ENCODE measurements around the gene MYO7B. TPM values are rescaled to one million over a fixed set of nuclear protein-coding genes. Genes with fewer than 3 reads are reported as not detected.

Gene MYO7B
- total RNA-seq, 4 donors from 2014 or later, result 0.30 to 0.78 TPM; not detected in 2

DNA sequence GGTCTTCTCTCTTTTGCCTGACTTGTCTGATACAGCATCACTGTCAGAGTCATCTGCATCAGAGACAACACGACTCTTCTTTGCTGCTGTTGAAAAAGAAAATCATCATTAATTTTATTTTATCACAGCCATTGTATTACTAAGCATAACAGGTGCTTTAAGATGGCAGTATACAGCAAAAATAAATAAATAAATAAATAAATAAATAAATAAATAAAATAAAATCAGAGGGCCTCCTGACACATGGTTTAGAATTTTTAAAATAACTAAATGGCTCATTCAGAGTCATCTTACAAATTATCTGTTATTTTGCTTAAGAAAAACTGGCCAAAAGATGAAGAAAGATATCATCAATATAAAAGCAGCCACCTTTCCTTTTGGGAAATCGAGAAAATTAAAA lies 32.0 kb upstream of the MYO7B start:
- Histone ChIP-seq H3K36me3 (peaks cover 0 to 57% (median 14%) of the 10 kb centered on the region in 3 donors), H3K4me1 (peaks cover 0 to 14% (median 6%) of the 10 kb centered on the region in 4 donors), H3K27ac (no peak overlapping the region), H3K9me3 (no peaks in the 10 kb centered on the region), H3K27me3 (no peaks in the 10 kb centered on the region), H3K4me3 (no peak overlapping the region)
- TF ChIP-seq, protein P1, sequence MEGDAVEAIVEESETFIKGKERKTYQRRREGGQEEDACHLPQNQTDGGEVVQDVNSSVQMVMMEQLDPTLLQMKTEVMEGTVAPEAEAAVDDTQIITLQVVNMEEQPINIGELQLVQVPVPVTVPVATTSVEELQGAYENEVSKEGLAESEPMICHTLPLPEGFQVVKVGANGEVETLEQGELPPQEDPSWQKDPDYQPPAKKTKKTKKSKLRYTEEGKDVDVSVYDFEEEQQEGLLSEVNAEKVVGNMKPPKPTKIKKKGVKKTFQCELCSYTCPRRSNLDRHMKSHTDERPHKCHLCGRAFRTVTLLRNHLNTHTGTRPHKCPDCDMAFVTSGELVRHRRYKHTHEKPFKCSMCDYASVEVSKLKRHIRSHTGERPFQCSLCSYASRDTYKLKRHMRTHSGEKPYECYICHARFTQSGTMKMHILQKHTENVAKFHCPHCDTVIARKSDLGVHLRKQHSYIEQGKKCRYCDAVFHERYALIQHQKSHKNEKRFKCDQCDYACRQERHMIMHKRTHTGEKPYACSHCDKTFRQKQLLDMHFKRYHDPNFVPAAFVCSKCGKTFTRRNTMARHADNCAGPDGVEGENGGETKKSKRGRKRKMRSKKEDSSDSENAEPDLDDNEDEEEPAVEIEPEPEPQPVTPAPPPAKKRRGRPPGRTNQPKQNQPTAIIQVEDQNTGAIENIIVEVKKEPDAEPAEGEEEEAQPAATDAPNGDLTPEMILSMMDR (IDR thresholded peaks at IDR 0.05), result no peak
- TF ChIP-seq EP300 (IDR thresholded peaks at IDR 0.05), result no peak
- no peak for TF ChIP-seq POLR2A (IDR thresholded peaks at IDR 0.05)
- 93 to 96% methylated on average over 2 of the region's 2 CpGs for WGBS, 2 donors
- DNase-seq (ENCODE audit: low spot score in 2 of 2), result no peak

GRCh38 chr2:127504552-127505430 lies 30.7 kb upstream of the MYO7B start:
- no peak overlapping the region for H3K4me3 ChIP-seq
- peaks cover 0 to 44% (median 14%) of the 10 kb centered on the region in 3 donors for H3K36me3 ChIP-seq
- DNase-seq (ENCODE audit: low spot score in 2 of 2), result no peak
- no peaks in the 10 kb centered on the region for H3K27me3 ChIP-seq
- no peak overlapping the region for H3K27ac ChIP-seq
- 83 to 85% methylated on average over 11 of the region's 11 CpGs for WGBS, 2 donors
- no peaks in the 10 kb centered on the region for H3K9me3 ChIP-seq
- TF ChIP-seq POLR2A (IDR thresholded peaks at IDR 0.05) (no peak), EP300 (IDR thresholded peaks at IDR 0.05) (no peak)
- TF ChIP-seq, protein P1 (IDR thresholded peaks at IDR 0.05), result no peak
- peaks cover 0 to 23% (median 15%) of the 10 kb centered on the region in 4 donors for H3K4me1 ChIP-seq

DNA sequence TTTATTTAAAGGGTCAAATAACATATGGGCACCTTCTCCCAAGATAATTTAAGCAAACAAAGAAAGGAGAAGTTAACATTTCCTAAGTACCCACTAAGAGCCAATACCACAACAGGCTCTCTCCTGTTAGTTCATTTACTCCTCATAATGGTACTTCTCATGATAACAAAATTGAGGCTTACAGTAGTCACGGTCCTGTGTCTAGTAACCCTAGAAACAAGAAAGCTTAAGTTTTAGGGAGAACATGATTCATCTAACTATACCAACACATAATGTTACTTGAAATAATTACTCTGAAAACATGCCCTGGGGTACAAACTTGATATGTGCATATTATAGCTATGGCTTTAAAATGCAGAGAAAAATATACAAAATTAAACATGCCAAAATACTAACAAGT lies 29.0 kb upstream of the MYO7B start:
- H3K27ac ChIP-seq, result no peak overlapping the region
- no peak overlapping the region for H3K4me3 ChIP-seq
- no peaks in the 10 kb centered on the region for H3K27me3 ChIP-seq
- H3K9me3 ChIP-seq, result no peaks in the 10 kb centered on the region
- TF ChIP-seq EP300 (IDR thresholded peaks at IDR 0.05), result no peak
- no peak for TF ChIP-seq POLR2A (IDR thresholded peaks at IDR 0.05)
- TF ChIP-seq, protein P1 (IDR thresholded peaks at IDR 0.05), result no peak
- H3K4me1 ChIP-seq, result peaks cover 0 to 23% (median 15%) of the 10 kb centered on the region in 4 donors
- 68 to 71% methylated on average over 1 of the region's 1 CpG for WGBS, 2 donors
- H3K36me3 ChIP-seq, result peaks cover 0 to 32% (median 14%) of the 10 kb centered on the region in 3 donors
- no peak for DNase-seq (ENCODE audit: low spot score in 2 of 2)

GRCh38 chr2:127508023-127508630 lies 27.4 kb upstream of the MYO7B start:
- H3K4me3 ChIP-seq, result no peak overlapping the region
- peaks cover 0 to 23% (median 15%) of the 10 kb centered on the region in 4 donors for H3K4me1 ChIP-seq
- TF ChIP-seq POLR2A (IDR thresholded peaks at IDR 0.05) (no peak), EP300 (IDR thresholded peaks at IDR 0.05) (no peak)
- TF ChIP-seq, protein P1 (IDR thresholded peaks at IDR 0.05), result no peak
- WGBS, 2 donors, result 66 to 68% methylated on average over 4 of the region's 4 CpGs
- no peaks in the 10 kb centered on the region for H3K27me3 ChIP-seq
- H3K9me3 ChIP-seq, result no peaks in the 10 kb centered on the region
- H3K27ac ChIP-seq, result peak overlapping the region in 1 of 4 donors; percentile 72
- DNase-seq (ENCODE audit: low spot score in 2 of 2), result no peak
- H3K36me3 ChIP-seq, result peaks cover 0 to 17% (median 14%) of the 10 kb centered on the region in 3 donors

- no peaks in the 10 kb centered on the region for H3K9me3 ChIP-seq
- H3K27me3 ChIP-seq, result no peaks in the 10 kb centered on the region
- peak in 1 of 2 donors; percentile 46 for DNase-seq (ENCODE audit: low spot score in 2 of 2)
- H3K4me3 ChIP-seq, result no peak overlapping the region
- WGBS, 2 donors, result 4 to 8% methylated on average over 3 of the region's 3 CpGs
- peak overlapping the region in 2 of 4 donors; percentile 52 to 72 for H3K27ac ChIP-seq
- peaks cover 0 to 23% (median 15%) of the 10 kb centered on the region in 4 donors for H3K4me1 ChIP-seq
- peaks cover 0 to 14% (median 10%) of the 10 kb centered on the region in 3 donors for H3K36me3 ChIP-seq
- TF ChIP-seq EP300 (IDR thresholded peaks at IDR 0.05), result peak in 1 of 2 donors; percentile 46
- no peak for TF ChIP-seq POLR2A (IDR thresholded peaks at IDR 0.05)
- TF ChIP-seq, protein P1 (IDR thresholded peaks at IDR 0.05), result no peak
Measured at GRCh38 chr2:127508631-127509034, 26.9 kb upstream of the MYO7B start.

Measured in tibial nerve (tissue), 4 donors.